ENCODE measurements around the gene SMIM1. TPM values are rescaled to one million over a fixed set of nuclear protein-coding genes. Genes with fewer than 3 reads are reported as not detected.
"Not testable (repeated sequence)": the region's sequence is repeated elsewhere in the genome, so short reads cannot be mapped to it uniquely, and the experiment has no call there.

SMIM1 gene
- total RNA-seq, 1 donor from 2014 or later: 9.2 TPM

DNA sequence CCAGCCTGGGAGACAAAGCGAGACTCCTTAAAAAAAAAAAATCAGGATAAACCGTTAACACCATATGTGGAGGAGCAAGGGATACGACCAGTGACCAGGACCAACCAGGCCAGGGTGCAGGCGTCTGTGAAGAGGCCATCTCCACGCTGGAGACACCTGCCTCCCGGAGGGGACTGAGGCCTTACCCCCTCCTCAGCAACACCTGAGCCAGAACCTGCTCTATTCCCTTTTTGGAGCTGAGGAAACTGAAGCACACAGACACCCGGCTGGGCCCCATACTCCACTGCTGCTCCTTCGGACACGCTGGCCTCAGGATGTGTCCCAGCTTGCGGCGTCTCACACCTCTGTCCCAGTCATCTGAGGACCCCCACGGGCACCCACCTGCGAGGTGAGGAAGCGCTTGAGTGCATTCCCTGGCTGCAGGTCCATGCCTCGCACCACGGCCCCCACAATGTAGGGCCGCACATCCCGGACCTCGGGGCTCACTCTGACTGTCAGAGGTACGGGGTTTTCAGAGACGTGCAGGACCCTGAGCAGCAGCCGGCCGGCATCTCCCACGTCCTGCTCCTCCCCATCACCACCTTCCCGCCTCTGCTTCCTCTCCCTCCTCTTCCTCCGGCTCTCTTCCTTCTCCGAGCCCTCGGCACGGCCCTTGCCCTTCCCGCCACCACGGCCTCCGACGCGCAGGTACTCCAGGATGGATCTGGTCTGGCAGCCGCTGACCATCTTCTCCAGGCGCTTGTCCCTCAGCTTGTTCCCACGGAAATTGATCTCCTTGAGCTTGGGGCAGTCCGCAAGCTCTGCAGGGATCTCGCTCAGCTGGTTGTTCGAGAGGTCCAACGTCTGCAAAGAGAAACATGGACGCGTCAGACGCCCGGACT lies 14.2 kb downstream of the SMIM1 start:
- ATAC-seq (no peak), DNase-seq (ENCODE audit: low spot score) (no peak)
- intact Hi-C loops (cut with DNase I): no loop called here

DNA sequence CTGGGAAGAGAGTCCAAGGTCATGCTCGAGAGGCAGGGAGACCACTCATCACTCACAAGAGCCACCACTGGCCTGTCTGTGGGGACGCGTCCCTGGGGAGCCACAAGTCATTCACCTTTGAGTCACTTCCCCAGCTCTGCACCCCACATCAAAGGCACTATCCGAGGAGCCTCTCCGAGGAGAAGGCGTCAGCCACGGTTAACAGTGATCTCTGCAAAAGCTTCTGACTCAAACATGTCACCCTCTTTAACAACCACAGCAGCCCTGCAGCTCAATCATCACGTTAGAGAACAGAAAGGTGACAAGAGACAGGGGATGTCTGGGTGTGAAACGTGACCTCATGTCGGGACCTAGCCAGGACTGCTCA lies 14.8 kb downstream of the SMIM1 start:
- intact Hi-C loops (cut with DNase I): no loop called here
- ATAC-seq (no peak), DNase-seq (ENCODE audit: low spot score) (no peak)

DNA sequence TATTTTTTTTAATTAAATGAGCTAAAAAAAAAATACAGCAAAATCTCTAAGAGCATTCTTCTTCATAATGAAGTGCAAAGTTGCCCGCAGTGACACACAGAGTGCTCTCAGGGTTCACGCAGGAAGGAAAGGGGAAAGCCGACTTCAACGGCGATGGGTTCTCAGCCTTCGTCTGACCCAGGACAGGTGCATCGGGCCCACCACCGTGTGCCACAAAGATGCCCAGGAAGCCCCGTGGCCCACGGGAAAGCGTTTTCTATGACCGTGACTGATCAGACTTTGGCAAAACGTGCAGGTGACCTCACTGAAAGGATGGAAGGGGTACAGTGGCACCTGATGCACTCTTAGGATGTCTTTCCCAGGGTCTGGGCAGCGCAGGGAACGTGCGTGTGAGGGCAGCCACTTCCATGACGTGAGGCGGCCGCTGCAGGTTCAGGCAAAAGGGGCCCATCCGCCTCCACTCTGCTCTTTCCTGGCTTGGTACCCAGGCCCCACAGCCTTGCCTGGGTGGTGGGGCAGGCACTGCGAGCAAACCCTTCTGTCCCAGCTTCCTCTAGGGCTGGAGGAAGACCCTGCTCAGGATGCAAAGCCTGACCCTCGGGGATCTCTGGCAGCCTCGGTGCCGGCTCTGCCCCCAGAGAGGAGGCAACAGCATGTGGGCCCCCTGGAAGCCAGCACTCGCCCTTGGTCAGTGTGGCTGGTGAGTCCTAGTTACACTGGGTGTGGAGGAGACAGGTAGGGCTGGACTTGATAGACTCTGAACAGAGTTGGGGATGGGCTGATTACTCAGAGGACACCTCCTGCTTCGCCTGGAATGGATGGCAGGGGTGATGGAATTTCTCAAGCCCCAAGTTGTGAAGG lies 15.4 kb downstream of the SMIM1 start:
- DNase-seq (ENCODE audit: low spot score): no peak
- intact Hi-C loops (cut with DNase I): no loop called here
- no peak for ATAC-seq

DNA sequence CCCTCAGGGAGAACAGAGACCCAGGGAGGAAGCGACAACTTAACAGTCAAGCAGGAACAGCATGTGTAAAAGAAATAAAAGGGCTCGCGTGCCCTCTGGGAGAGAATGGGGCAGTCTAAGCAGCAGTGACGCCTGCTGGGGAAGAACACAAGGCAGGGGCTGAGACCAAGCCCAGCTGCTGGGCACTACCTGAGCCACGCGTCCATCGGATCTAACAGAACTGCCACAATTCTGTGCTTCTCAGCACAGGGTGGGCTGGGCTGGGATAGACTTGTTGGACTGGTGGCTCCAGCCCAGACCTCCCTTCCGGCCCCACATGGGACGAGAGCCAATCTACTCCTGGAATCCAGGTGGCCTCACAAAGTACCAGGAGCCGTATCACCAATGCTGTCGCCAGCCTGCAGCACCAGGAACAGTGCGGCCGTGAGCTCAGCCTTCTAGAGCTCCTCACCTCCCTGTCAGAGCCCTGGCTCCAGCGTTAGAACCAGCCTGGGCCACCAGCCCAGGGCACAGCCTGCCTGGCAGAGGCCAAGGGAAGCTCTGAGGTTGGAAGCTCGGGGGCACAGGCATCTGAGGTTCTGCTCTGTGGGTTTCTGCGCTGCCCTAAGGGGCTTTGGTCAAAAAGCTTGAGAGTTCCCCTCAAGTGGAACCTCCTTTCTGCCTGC lies 16.3 kb downstream of the SMIM1 start:
- no peak for ATAC-seq
- intact Hi-C loops (cut with DNase I): no loop called here
- DNase-seq (ENCODE audit: low spot score): no peak

DNA sequence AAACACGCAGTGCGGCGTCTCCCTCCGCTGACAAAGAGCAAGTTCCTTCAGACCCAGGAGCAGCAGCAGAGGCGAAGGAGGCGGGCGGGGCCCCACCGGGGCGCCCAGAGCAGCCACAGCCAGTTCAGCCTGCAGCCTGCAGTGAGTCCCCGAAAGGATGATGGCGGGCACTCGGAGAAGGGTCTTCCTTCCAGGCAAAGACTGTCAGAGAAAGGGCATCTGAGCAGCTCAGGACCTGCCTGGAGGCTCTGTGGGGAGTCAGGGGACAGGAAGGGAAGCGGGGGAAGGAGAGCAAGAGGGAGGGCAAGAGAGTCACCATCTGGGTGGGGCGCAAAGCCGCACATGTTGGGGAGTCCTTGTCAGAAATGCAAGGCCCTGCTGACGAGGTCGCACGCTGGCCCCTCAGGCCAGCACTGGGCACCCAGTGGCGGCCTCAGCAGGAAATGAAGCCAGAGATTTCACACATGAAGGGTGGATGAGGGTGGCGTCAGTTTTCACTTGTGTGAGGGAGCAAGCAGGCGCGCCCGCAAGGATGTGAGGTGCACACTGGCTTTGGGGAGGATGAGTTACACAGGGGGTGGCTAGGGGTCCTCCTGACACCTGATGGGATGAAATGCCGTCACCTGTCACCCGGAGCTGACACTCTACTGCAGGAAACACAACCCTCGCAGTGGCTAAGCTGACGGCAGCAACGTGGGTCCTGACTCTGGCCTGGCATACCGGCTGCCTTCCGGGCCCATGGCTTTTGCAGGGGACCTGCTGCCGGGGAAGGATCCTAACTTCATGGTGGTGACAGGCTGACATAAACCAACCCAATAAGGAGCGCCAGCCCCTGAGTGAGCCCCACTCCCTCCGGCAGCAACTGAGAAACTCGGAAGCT lies 17.1 kb downstream of the SMIM1 start:
- no peak for ATAC-seq
- no peak for DNase-seq (ENCODE audit: low spot score)
- intact Hi-C loops (cut with DNase I): no loop called here

DNA sequence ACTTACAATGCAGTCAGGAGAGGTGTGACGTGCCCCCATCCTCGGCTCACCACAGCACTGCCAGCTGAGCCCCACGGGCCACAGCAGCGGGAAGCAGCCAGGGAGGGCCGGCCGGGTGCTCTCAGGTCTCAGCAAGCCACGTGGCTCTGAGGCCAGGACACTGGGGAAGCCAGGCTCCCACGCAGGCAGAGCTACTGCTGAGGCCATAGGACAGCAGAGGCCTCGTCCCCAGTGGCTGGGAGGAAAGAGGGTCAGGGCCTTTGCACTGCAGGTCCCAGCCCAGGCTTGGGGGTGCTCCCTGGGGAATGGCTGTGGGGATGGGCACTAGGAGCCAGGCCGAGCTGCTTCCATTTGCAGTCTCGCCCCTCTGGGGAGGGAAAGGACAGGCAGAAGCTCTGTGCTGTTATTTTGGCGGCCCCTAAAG lies 18.0 kb downstream of the SMIM1 start:
- intact Hi-C loops (cut with DNase I): no loop called here
- ATAC-seq (peak; percentile 44), DNase-seq (ENCODE audit: low spot score) (no peak)

DNA sequence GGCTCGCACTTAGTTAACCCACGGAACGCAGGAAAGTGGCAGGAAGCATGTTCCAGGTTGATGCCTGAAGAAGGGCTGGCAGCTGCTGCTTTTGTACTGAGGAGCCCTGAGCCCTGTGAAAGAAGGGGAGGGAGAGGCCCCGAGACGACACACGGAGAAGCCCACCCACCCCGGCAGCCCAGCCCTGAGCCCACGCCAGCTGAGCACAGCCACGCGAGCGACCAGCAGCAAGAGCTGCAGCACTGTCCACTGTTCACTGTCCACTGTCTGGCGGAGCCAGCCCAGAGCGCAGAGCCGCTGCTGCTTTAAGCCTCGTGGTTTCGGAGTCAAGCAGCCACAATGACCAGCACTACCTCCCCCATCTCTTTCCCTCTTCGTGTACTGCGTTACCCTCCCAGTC lies 18.4 kb downstream of the SMIM1 start:
- intact Hi-C loops (cut with DNase I): no loop called here
- DNase-seq (ENCODE audit: low spot score) (no peak), ATAC-seq (no peak)

DNA sequence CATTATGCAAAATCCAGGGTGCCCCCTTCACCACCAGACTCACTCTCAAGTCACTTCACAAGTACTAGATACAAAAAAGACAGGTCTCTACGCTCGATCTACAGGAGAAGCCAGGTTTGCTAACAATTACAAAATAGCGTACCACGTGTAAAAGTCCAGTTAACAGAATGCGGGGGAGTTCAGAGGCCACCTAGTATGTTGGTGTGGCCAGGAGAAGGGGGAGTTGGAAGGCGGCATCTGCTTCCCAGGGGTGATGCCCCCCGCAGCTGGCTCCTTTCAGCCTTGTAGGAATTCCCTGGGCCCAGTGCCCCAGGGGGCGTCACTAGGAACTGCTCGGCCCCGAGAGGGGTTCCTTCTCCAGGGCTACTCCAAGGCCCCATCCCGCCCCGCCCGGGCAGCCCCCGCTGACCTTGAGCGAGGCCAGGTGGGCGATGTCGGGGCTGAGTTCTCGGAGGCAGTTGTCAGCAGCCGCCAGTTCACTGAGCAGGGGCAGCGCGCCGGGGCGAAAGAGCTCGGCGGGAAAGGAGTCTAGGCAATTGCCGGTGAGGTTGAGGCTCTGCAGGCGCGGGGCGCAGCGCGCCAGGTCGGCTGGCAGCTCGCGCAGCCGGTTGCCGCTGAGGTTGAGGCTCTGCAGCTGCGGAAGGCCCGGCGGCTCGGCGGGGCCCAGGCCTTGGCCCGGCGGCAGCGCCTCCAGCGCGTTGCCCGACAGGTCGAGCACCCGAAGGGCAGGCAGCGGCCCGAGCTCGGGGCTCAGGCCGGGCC lies 23.1 kb downstream of the SMIM1 start:
- intact Hi-C loops (cut with DNase I): no loop called here
- DNase-seq (ENCODE audit: low spot score) (no peak), ATAC-seq (no peak)

DNA sequence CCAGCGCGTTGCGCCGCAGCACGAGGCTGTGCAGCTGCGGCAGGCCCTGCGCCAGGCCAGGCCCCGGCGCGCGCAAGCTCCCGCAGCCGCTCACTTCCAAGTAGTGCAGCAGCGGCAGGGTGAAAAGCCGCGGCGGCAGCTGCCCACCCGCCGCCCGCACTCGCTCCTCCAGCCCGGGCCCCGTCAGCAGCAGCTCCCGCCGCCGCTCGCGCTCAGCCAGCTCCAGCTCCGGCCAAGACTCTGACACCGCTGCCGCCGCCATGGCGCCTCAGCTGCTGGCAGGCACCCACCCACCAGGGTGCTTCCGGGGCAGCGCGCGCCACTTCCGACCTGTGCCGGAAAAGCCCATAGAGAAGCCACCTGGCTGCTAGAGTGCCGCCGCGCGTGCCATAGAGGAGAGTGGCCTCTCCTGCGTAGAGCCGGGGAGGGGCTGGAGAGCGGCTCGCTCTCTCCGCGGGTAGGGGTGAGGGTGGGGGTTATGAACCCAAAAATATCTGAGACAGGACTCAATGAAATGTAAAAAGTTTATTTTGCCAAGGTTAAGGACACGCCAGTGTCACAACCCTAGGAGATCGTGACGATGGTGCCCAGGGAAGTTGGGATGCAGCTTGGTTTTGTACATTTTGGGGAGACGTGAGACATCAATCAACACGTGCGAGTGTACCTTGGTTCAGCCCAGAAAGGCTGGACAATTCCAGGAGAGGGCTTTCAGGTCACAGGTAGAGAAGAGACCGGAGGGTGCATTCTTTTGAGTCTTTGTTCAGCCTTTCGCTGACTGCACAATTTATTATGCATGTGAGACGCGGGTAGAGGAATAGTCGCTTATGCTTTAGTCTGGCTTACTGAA lies 23.9 kb downstream of the SMIM1 start, which contains the start of gene LRRC47:
Gene LRRC47, minus strand, starts transcription at position 284 of the 847 bp plus-strand sequence. Its CDS starts 22 bp downstream, at position 262.
- intact Hi-C loops (cut with DNase I): no loop called here
- DNase-seq (ENCODE audit: low spot score) (peak; percentile 96), ATAC-seq (peak; percentile 100)

DNA sequence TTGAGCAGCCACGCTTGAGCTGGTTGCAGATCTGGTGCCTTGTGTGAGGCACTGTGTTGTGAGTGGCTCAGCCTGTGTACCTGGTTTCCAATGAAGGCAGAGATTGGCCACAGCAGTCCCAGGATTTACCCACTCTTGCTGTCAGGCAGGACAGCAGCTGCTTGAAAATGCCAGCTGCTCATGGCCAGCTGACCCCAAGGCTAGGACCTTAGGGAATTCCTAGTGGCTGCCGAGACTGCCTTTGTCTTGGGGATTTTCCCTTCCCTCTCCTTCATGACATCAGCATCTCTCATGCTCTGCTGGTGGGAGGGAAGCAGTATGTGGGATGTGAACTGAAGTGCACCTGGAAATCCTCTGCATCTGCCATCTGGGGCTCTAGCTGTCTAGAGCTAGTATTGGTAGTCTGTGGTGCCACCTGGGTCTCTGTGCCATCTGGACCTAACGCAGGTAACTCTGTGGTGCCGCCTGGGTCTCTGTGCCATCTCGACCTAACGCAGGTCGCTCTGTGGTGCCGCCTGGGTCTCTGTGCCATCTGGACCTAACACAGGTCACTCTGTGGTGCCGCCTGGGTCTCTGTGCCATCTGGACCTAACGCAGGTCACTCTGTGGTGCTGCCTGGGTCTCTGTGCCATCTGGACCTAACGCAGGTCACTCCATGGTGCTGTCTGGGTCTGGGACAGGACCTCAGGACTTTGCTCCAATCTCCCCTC lies 27.6 kb downstream of the SMIM1 start:
- ATAC-seq (no peak), DNase-seq (ENCODE audit: low spot score) (no peak)
- intact Hi-C loops (cut with DNase I): no loop called here

DNA sequence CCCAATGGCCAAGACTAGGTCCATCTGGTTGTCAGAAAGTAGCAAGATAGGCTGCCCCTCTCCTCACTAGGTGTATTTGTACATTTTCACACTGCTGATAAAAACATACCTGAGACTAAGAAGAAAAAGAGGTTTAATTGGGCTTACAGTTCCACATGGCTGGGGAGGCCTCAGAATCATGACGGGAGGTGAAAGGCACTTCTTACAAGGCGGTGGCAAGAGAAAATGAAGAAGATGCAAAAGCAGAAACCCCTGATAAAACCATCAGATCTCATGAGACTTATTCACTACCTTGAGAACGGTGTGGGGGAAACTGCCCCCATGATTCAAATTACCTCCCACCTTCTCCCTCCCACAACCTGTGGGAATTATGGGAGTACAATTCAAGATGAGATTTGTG lies 28.2 kb downstream of the SMIM1 start:
- ATAC-seq; intact Hi-C loops (cut with DNase I): not testable (repeated sequence)

DNA sequence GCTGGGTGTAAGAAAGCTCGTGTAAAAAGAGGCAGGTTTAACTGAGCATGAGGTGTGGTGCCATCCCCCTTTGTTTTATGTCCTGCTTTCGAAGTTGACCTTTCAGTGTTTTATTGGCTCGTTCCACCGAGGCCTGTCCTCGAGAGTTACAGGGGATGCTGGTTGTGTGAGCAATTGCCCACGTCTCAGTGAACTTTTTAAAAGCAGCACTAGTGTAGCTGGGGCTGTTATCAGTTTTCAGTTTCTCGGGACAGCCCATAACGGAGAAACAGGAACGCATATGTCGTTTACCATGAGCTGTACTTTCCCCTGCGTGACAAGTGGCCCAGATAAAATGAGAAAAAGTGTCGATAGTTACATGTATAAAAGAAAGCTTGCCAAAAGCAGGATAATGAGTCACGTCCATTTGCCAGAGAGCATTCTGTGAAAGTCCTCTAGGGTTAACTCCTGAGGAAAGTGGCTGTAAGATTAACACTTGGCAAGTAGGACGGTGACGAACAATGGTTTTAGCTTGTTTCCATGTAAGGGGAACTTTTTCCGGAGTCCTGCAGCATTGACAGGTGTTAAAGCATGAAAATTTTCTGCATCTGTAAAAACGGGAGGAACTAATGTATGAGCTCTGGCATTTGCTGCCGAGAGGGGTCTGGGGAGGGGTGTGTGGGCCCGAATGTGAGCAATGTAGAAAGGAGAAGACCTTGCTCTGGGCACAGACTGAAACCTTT lies 31.5 kb downstream of the SMIM1 start:
- intact Hi-C loops (cut with DNase I): no loop called here

More for the DNA sequence above, 28.2 kb downstream of the SMIM1 start:
- not testable (repeated sequence) for DNase-seq (ENCODE audit: low spot score)

DNA sequence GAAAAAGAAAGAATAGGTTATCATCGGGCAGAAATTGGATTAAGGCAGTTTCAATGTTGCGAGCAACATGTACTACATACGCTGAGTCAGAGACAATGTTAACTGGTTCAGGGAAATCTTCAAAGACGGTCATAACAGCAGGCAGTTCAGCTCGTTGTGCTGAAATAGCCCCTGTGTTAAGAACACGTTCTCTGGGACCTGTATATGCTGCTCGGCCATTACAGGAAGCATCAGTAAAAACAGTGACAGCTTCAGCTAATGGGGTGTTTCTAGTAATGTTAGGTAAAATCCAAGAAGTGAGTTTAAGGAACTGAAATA lies 32.0 kb downstream of the SMIM1 start:
- intact Hi-C loops (cut with DNase I): not testable (repeated sequence)

More for the DNA sequence above, 31.5 kb downstream of the SMIM1 start:
- ATAC-seq (no peak), DNase-seq (ENCODE audit: low spot score) (no peak)

DNA sequence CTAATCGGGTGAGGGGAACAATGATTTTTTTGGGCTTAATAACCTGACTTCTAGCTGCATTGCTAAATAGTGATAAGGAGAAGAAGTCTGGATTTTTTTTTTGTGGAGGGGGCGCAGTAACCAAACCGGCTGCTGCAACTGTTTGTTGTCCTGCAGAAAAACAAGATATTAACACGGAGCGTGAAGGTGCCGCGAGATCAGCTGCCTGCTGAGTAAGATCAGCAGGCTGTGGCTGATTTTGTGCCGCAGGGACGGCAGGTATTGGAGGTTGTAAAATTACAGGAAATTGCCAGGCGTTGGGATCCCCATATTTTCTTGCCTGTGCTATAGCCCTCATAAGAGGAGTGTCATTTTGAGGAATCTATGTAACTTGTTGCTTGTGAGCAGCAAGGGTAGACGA lies 32.5 kb downstream of the SMIM1 start:
- DNase-seq (ENCODE audit: low spot score) (no peak), ATAC-seq (no peak)

More for the DNA sequence above, 32.0 kb downstream of the SMIM1 start:
- ATAC-seq; DNase-seq (ENCODE audit: low spot score): not testable (repeated sequence)

DNA sequence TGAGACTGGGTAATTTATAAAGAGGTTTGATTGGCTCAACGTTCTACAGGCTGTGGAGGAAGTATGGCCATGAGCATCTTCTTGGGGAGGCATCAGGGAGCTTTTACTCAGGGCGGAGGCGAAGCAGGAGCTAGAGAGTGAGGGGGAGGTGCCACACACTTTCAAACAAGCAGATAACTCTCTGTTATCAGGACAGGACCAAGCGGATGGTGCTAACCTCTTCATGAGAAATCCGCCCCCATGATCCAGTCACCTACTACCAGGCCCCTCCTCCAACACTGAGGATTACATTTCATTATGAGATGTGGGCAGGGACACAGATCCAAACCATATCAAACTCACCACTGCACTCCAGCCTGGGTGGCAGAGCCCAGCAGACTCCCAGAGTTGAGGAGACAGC lies 35.2 kb downstream of the SMIM1 start:
- intact Hi-C loops (cut with DNase I): no loop called here
- DNase-seq (ENCODE audit: low spot score) (no peak), ATAC-seq (no peak)

More for the DNA sequence above, 32.5 kb downstream of the SMIM1 start:
- intact Hi-C loops (cut with DNase I): no loop called here

DNA sequence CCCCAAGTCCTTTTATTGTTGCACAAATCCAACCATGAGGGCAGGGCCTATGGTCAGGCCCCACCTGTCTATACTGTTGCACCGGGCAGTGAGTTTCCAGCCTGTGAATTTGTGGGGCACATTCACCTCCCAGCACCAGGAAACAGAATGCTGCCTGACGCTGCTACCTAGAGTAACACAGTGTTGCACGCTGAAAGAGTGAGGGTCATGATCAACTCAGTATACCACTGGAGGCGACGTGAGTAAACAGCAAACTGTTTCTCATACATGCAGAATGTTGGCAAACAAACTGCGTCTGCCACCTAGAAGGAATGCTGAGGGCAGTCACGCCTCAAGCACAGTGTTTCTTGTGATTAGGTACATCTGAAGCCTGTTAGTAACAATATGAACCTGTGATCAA lies 37.1 kb downstream of the SMIM1 start:
- DNase-seq (ENCODE audit: low spot score) (no peak), ATAC-seq (no peak)
- intact Hi-C loops (cut with DNase I): no loop called here

All from sciatic nerve (tissue), 2 donors.